Ureter (tissue), 1 donor: ENCODE results near the gene IGF1R. TPM values are rescaled to one million over a fixed set of nuclear protein-coding genes. Genes with fewer than 3 reads are reported as not detected.
A peak's percentile ranks its signal among the peaks of the same experiment; 100 is the strongest.

Source experiments
- DNase-seq: peaks from one replicate; pipeline ENCODE4 v3.0.0-alpha.2; 2020; ENCODE audit warnings: low spot score
- total RNA-seq: library from RNA; stranded (reverse); gene quantifications from one replicate; pipeline ENCODE4 v1.2.4, GENCODE V29; 2023
- donor health status: DM: yes; HTN: yes; CAD: no.

The IGF1R gene
- total RNA-seq, 1 donor from 2014 or later, result 88.6 TPM

- DNase-seq, result no peak
Measured at GRCh38 chr15:98745650-98746374, 97.5 kb downstream of the IGF1R start.

- no peak for DNase-seq
Measured at GRCh38 chr15:98746375-98747155, 98.2 kb downstream of the IGF1R start.

GRCh38 chr15:98751767-98752166 is 103.4 kb downstream of the IGF1R start:
- DNase-seq, result no peak

GRCh38 chr15:98753726-98754656 is 105.7 kb downstream of the IGF1R start:
- DNase-seq, result no peak

GRCh38 chr15:98754657-98755022 is 106.3 kb downstream of the IGF1R start:
- DNase-seq, result no peak

GRCh38 chr15:98755138-98755537 is 106.8 kb downstream of the IGF1R start:
- DNase-seq, result no peak

GRCh38 chr15:98755781-98756180 is 107.4 kb downstream of the IGF1R start:
- DNase-seq, result no peak

- DNase-seq, result no peak
Measured at GRCh38 chr15:98758224-98758623, 109.9 kb downstream of the IGF1R start.

- no peak for DNase-seq
Measured at GRCh38 chr15:98759277-98759676, 110.9 kb downstream of the IGF1R start.

- DNase-seq, result peak; percentile 61
Measured at GRCh38 chr15:98760112-98760826, 111.9 kb downstream of the IGF1R start.

GRCh38 chr15:98760975-98761374 is 112.6 kb downstream of the IGF1R start:
- DNase-seq, result no peak

- DNase-seq, result no peak
Measured at GRCh38 chr15:98763179-98763578, 114.8 kb downstream of the IGF1R start.

- DNase-seq, result no peak
Measured at GRCh38 chr15:98764291-98764690, 116.0 kb downstream of the IGF1R start.

GRCh38 chr15:98765610-98766009 is 117.3 kb downstream of the IGF1R start:
- no peak for DNase-seq

GRCh38 chr15:98767692-98768091 is 119.4 kb downstream of the IGF1R start:
- DNase-seq, result no peak

- no peak for DNase-seq
Measured at GRCh38 chr15:98769867-98770266, 121.5 kb downstream of the IGF1R start.

- no peak for DNase-seq
Measured at GRCh38 chr15:98770984-98771383, 122.6 kb downstream of the IGF1R start.

GRCh38 chr15:98771541-98771940 is 123.2 kb downstream of the IGF1R start:
- no peak for DNase-seq

- DNase-seq, result no peak
Measured at GRCh38 chr15:98772895-98773294, 124.6 kb downstream of the IGF1R start.

- no peak for DNase-seq
Measured at GRCh38 chr15:98773616-98774015, 125.3 kb downstream of the IGF1R start.

- peak; percentile 64 for DNase-seq
Measured at GRCh38 chr15:98774756-98775497, 126.6 kb downstream of the IGF1R start.
